ENCODE measurements around the gene CFTR. TPM values are rescaled to one million over a fixed set of nuclear protein-coding genes. Genes with fewer than 3 reads are reported as not detected.

The CFTR gene
- total RNA-seq, 1 experiment from 2014 or later, result 1.2 TPM

DNA sequence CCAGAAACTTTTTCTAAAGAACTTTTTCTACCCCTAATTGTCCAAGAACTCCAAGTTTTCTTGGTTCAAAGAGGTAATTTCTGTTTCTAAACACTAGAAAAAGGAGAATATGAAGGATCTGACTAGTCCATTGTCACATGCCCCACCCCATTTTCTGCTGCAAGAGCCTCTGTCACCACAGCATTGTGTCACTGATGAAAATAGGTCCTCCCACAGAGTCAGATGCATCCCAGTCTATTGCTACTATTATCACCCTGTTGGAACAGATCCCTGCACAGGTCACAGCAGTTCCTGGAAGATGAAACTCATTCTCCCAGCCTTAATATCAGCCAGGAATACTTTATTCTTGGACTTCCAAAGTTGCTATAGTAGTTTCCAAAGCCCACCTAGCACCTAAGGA, 7.5 kb upstream of the CFTR start:
- Histone ChIP-seq H4K91ac (ENCODE audit: insufficient read length, low read depth, low read length) (no peak overlapping the region), H3K9me3 (ENCODE audit: control insufficient read depth, low read depth, low read length) (no peaks in the 10 kb centered on the region), H3K4me2 (ENCODE audit: insufficient read depth, insufficient read length, low read length) (no peak overlapping the region), H3K23me2 (ENCODE audit: insufficient read length, low read depth, low read length, poor library complexity, severe bottlenecking) (no peaks in the 10 kb centered on the region), H2AFZ (ENCODE audit: low read length) (no peak overlapping the region), H2BK15ac (ENCODE audit: low read depth, low read length) (no peak overlapping the region), H3K9ac (ENCODE audit: extremely low read depth, insufficient read length, low read length) (no peak overlapping the region), H3T11ph (ENCODE audit: low read length) (no peak overlapping the region), H2AK5ac (ENCODE audit: insufficient read length, low read length) (no peak overlapping the region), H3K23ac (ENCODE audit: insufficient read length, low read depth, low read length) (no peak overlapping the region), H2BK120ac (ENCODE audit: low read depth, low read length, poor library complexity, severe bottlenecking) (no peak overlapping the region), H3K18ac (ENCODE audit: insufficient read length, low read depth, low read length) (no peak overlapping the region), H2BK20ac (ENCODE audit: low read depth, low read length, poor library complexity, severe bottlenecking) (no peak overlapping the region), H3K4ac (ENCODE audit: low read depth, low read length) (no peak overlapping the region), H3K79me1 (ENCODE audit: insufficient read depth, low read depth, low read length, poor library complexity, severe bottlenecking) (no peaks in the 10 kb centered on the region), H3K27ac (ENCODE audit: insufficient read length, low read depth, low read length) (no peak overlapping the region), H4K5ac (ENCODE audit: insufficient read length, low read depth, low read length) (no peak overlapping the region), H4K20me1 (ENCODE audit: control insufficient read depth, insufficient read depth, insufficient read length) (no peaks in the 10 kb centered on the region), H4K8ac (replicated peaks; ENCODE audit: insufficient read length, low read depth, low read length) (no peak overlapping the region), H3K56ac (ENCODE audit: insufficient read length, low read depth, low read length) (no peak overlapping the region), H3K27me3 (ENCODE audit: insufficient read depth, low read length) (no peaks in the 10 kb centered on the region), H2BK12ac (ENCODE audit: insufficient read length, low read depth, low read length) (no peak overlapping the region), H3K14ac (ENCODE audit: insufficient read depth, low read length) (no peak overlapping the region), H3K79me2 (ENCODE audit: insufficient read depth, low read length) (no peaks in the 10 kb centered on the region), H3K4me1 (ENCODE audit: insufficient read depth, low read length) (no peaks in the 10 kb centered on the region), H2BK5ac (ENCODE audit: insufficient read length, low read length) (no peak overlapping the region)
- H3K9me3 Mint-ChIP-seq, result no peaks in the 10 kb centered on the region
- peaks cover 3 to 5% of the 10 kb centered on the region in 2 experiments; a peak in 3 of 4 replicates for H3K4me1 Mint-ChIP-seq
- H3K27me3 Mint-ChIP-seq (ENCODE audit: low read depth), result peaks cover 6% of the 10 kb centered on the region; the same call in 1 of the 2 replicates
- no peak overlapping the region for H3K4me3 Mint-ChIP-seq
- H3K36me3 Mint-ChIP-seq (ENCODE audit: insufficient read depth in 1 of 3, low read depth in 3 of 3), result no peaks in the 10 kb centered on the region
- no peak overlapping the region for H3K27ac Mint-ChIP-seq
- no peak for TF ChIP-seq CTCF (conservative IDR thresholded peaks at IDR 0.05)
- no peak for DNase-seq
